Ovary (tissue), 1 donor: Measurements from ENCODE around the gene COL23A1.

ENCODE experiments used
- EP300 ChIP-seq: sonication (generic); formaldehyde crosslinking; IDR thresholded peaks from one replicate; pipeline ENCODE4 v1.6.1; 2017; ENCODE audit warnings: antibody characterized with exemption
- POLR2A ChIP-seq: fragments of 450-650 bp; IDR thresholded peaks from one replicate; pipeline ENCODE4 v1.6.1; 2017; ENCODE audit warnings: antibody characterized with exemption, mild to moderate bottlenecking, moderate library complexity

DNA sequence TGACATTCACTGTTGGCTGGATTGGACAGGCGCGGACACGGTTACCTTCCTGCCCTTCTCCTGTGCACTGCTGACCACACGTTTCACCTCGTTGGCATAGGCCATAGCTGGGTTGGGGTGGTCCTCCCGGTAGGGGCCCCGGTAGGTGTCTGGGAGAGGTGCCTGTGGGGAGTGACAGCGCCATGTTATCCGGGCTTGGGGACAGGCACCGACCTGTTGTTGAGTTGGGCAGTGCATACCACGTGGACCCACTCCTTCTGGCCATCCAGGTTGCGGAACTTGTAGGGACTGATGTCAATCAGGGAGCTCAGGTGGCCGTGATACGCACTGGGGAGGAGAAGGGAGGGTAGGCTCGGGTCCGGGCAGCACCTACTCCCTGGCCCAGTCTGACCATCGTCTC is 365.8 kb downstream of the COL23A1 start:
- no peak for TF ChIP-seq EP300
- no peak for TF ChIP-seq POLR2A
